BJ (cell line): Measurements from ENCODE around the gene KPNB1. TPM values are rescaled to one million over a fixed set of nuclear protein-coding genes. Genes with fewer than 3 reads are reported as not detected.

Experiments used
- CTCF ChIA-PET: fragments of 350-600 bp; formaldehyde crosslinking; extraction: SDS; loops from one replicate; lab custom pipeline; 2021; ENCODE audit warnings: antibody characterized with exemption, inconsistent platforms; lab: Yijun Ruan, JAX
- POLR2A ChIA-PET: fragments of 300-600 bp; sonication (Branson Sonifier 250); formaldehyde crosslinking; extraction: SDS; loops from one replicate; lab custom pipeline; 2021; ENCODE audit warnings: antibody characterized with exemption; lab: Charles Lee
- DNase-seq: peaks from one replicate; pipeline ENCODE4 v3.0.0-alpha.2; 2011; ENCODE audit warnings: low read depth
- H3K27me3 ChIP-seq: 2 replicates; pipeline ENCODE4 v1.6.0; 2011; ENCODE audit warnings: low read length; ENCODE audit not compliant: control insufficient read depth, insufficient read depth
- H3K36me3 ChIP-seq: 2 replicates; pipeline ENCODE4 v1.5.1; 2011; ENCODE audit warnings: low read length; ENCODE audit not compliant: control insufficient read depth, insufficient read depth
- H3K4me3 ChIP-seq: 2 replicates; pipeline ENCODE4 v1.5.1; 2011; ENCODE audit warnings: low read depth, mild to moderate bottlenecking, control low read depth, low read length
- polyA plus RNA-seq: library from polyadenylated mRNA; depleted of rRNA; stranded (reverse); fragments of >200 nt; gene quantifications from 2 replicates; pipeline ENCODE4 v1.2.3, GENCODE V29; 2011
- TF ChIP-seq, protein P1 (sequence below): IDR thresholded peaks from 2 replicates; pipeline ENCODE4 v1.5.1; 2011; ENCODE audit warnings: low read depth, mild to moderate bottlenecking, control low read depth, inconsistent platforms, low read length, moderate library complexity; ENCODE audit not compliant: insufficient read depth

KPNB1 gene
- polyA plus RNA-seq, 1 experiment = 171 TPM

DNA sequence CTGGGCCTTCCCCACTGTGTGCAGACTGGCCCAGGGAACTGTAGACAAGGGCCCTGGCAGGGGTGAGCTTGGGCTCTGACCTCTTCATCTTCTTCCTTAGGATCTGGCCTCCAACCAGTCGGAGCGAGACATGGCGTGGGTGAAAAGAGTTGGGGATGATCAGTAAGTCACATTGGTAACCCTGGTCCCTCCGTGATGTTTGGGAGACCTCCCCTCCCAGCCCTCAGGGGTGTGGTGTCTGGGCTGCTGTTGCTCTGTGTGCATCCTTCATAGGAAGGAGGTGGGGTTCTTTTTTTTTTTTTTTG is 49.8 kb downstream of the KPNB1 start:
- H3K4me3 ChIP-seq = no peak overlapping the region
- H3K27me3 ChIP-seq = no peaks in the 10 kb centered on the region
- TF ChIP-seq, protein P1, sequence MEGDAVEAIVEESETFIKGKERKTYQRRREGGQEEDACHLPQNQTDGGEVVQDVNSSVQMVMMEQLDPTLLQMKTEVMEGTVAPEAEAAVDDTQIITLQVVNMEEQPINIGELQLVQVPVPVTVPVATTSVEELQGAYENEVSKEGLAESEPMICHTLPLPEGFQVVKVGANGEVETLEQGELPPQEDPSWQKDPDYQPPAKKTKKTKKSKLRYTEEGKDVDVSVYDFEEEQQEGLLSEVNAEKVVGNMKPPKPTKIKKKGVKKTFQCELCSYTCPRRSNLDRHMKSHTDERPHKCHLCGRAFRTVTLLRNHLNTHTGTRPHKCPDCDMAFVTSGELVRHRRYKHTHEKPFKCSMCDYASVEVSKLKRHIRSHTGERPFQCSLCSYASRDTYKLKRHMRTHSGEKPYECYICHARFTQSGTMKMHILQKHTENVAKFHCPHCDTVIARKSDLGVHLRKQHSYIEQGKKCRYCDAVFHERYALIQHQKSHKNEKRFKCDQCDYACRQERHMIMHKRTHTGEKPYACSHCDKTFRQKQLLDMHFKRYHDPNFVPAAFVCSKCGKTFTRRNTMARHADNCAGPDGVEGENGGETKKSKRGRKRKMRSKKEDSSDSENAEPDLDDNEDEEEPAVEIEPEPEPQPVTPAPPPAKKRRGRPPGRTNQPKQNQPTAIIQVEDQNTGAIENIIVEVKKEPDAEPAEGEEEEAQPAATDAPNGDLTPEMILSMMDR = no peak
- POLR2A ChIA-PET = no interaction called here
- DNase-seq = no peak
- peaks cover 17% of the 10 kb centered on the region for H3K36me3 ChIP-seq
- CTCF ChIA-PET = interaction anchor here (0.6 to 3.7 kb wide), 15 partner anchors 8 to 118 kb away, joined by 3 to 35 read pairs (median 5); no protein-coding TSS in a partner anchor

DNA sequence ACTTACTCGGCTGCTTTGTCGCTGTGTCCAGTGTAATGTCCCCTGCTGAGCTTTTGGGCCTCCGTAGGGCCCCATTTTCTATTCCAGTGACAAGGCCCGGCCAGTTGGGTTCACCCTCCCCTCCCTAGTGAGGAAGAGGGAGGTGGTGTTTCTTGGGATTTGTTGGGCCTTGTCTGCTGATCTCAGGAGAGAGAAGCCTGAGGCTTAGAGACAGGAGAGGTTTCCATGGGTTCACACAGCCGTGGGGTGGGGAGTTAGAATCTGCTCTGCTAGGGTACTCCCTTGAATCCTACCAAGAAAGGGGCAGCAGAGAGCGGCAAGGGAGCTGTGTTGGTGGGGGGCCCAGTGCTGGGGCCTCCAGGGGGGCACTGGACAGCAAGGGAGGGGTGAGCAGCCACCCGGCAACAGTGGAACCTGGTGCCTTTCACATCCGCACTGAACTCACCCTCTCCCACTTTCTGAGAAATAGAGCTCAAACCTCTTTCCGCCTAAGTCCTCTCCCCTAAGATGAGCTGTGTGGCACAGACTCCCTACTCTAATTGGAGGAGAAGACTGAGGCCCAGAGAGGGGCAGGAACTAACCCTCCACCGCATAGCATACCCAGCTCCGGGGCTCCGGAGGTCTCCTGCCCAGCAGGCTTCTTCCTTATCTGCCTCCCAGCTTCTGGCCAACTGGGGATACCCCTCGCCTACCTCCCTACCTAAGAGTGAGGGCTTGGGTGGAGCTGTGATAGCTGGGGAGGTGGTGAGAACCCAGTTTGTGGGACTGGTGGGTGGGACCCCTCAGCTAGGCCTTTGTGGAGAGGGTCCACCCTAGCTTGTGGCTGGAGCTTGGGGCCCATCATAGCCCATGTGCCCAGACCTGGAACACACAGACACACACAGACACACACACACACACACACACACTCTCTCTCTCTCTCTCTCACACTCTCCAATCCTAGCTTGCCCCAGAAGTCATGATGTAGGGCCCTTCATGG is 51.0 kb downstream of the KPNB1 start:
- no peaks in the 10 kb centered on the region for H3K27me3 ChIP-seq
- TF ChIP-seq, protein P1 = no peak
- ChIA-PET CTCF (interaction anchor here (0.6 to 2.8 kb wide), 5 partner anchors 14 to 89 kb away, joined by 3 to 11 read pairs (median 5); no protein-coding TSS in a partner anchor), POLR2A (no interaction called here)
- no peak for DNase-seq
- no peak overlapping the region for H3K4me3 ChIP-seq
- peaks cover 17% of the 10 kb centered on the region for H3K36me3 ChIP-seq

DNA sequence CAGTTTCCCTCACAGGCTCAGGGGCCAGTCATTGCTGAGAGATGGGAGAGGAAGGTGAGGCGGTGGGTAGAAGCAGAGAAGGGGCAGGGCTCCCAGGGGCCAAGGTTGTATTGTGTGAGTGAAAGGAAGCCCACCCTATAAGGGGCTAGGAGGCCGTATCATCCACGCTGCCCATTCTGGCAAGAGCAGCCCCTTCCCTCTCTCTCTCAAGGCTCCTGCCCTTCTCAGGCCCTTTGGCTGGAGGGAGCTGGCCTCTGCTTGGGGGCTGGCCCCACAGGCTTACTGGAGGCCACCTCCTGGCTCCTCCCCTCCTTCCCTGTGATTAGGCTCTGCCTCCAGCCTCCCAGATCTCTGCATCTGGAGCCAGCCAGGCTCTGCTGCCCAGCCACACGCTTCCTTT is 51.9 kb downstream of the KPNB1 start:
- H3K36me3 ChIP-seq = peaks cover 17% of the 10 kb centered on the region
- CTCF ChIA-PET = interaction anchor here (0.6 to 1.7 kb wide), 2 partner anchors 47 to 88 kb away, joined by 4 to 5 read pairs; no protein-coding TSS in a partner anchor

DNA sequence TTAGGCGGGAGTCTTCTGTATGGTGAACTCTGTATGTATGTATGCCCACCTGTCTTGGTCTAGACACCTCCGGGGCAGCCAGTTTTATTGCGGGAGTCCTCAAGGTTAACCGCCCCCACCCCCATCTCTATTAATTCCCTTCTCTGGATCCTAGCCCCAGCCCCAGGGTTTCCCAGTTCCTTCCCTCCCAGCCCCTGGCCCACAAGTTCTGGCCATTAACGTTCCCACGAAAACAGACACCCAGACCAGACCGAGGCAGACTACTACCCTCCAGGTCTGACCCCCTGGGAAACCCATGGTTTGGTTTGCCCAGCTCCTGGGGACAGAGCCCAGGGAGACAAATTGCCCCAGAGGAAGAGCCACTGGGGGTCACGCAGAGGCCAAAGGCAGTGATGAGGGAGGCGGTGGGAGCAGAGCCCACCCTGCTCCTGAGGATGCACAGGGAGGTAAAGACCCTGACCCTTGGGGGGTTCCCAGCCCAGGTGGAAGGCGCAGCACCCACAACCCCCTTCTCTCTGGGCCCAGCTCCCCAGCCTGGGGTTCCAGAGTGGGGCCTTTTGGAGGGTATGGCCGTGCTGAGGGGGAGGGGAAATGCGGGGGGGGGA is 52.8 kb downstream of the KPNB1 start:
- TF ChIP-seq, protein P1 = no peak
- ChIA-PET POLR2A (no interaction called here), CTCF (interaction anchor here (1.4 kb wide), 1 partner anchor 8 kb away, joined by 4 read pairs; no protein-coding TSS in a partner anchor)
- peaks cover 14% of the 10 kb centered on the region for H3K36me3 ChIP-seq
- DNase-seq = no peak
- H3K27me3 ChIP-seq = no peaks in the 10 kb centered on the region
- no peak overlapping the region for H3K4me3 ChIP-seq

More for the DNA sequence above, 51.9 kb downstream of the KPNB1 start:
- no peak for DNase-seq
- no peaks in the 10 kb centered on the region for H3K27me3 ChIP-seq
- H3K4me3 ChIP-seq = no peak overlapping the region
- POLR2A ChIA-PET = no interaction called here
- TF ChIP-seq, protein P1 = no peak

DNA sequence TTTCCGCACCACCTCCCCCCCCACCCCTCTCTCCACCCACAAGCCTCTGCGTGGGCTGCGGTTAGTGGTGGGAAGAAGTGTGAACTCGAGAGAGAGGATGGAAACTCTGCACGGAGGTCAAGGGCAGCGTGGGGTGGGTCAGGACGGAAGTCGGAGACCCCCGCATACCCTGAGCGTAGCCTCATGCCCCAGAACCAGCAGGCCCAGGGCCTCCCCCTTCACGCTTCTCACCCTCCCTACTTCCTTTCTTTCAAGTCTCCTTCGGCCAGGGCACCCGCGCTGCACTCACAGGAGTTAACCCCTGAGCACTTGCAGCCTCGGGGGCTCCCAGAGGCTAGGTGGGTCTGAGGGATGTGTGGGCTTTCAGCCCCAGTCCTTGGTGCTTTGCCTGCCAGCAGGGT is 53.5 kb downstream of the KPNB1 start:
- ChIA-PET CTCF (interaction anchor here (1.4 kb wide), 1 partner anchor 7 kb away, joined by 4 read pairs; no protein-coding TSS in a partner anchor), POLR2A (no interaction called here)
- H3K4me3 ChIP-seq = no peak overlapping the region
- H3K27me3 ChIP-seq = no peaks in the 10 kb centered on the region
- no peak for DNase-seq
- peaks cover 14% of the 10 kb centered on the region for H3K36me3 ChIP-seq
- TF ChIP-seq, protein P1 = no peak
